Calu3 (cell line): ENCODE results near the gene CCDC71. TPM values are rescaled to one million over a fixed set of nuclear protein-coding genes. Genes with fewer than 3 reads are reported as not detected.

Source experiments
- BruUV-seq: library from RNA; stranded (reverse); fragments of 400-500 nt; replicated peaks from 2 replicates; lab custom pipeline; 2021; lab: Mats Ljungman, UMichigan
- CTCF ChIA-PET: fragments of 300-600 bp; sonication (Branson Sonifier 250); formaldehyde crosslinking; loops from one replicate; lab custom pipeline; 2022; ENCODE audit warnings: antibody characterized with exemption; lab: Charles Lee
- DNase-seq: peaks from one replicate; pipeline ENCODE4 v3.0.0; 2022
- H3K27ac Mint-ChIP-seq: one replicate; pipeline ENCODE4 v1.8.0; 2022; ENCODE audit warnings: mixed read lengths; ENCODE audit not compliant: unreplicated experiment
- H3K27me3 Mint-ChIP-seq: one replicate; pipeline ENCODE4 v1.8.0; 2022; ENCODE audit warnings: mixed read lengths; ENCODE audit not compliant: unreplicated experiment
- H3K36me3 Mint-ChIP-seq: one replicate; pipeline ENCODE4 v1.8.0; 2022; ENCODE audit warnings: mild to moderate bottlenecking, moderate library complexity, mixed read lengths; ENCODE audit not compliant: insufficient read depth, unreplicated experiment
- H3K4me1 Mint-ChIP-seq: one replicate; pipeline ENCODE4 v1.8.0; 2022; ENCODE audit warnings: mild to moderate bottlenecking, low read depth, mixed read lengths; ENCODE audit not compliant: unreplicated experiment
- H3K4me3 Mint-ChIP-seq: one replicate; pipeline ENCODE4 v1.8.0; 2022; ENCODE audit warnings: mild to moderate bottlenecking, low read depth, moderate library complexity, mixed read lengths; ENCODE audit not compliant: unreplicated experiment
- H3K9me3 Mint-ChIP-seq: one replicate; pipeline ENCODE4 v1.8.0; 2022; ENCODE audit warnings: low read depth, mixed read lengths; ENCODE audit not compliant: unreplicated experiment
- CTCF ChIP-seq: fragments of 200-600 bp; IDR thresholded peaks from one replicate; pipeline ENCODE4 v1.8.0; 2022; ENCODE audit warnings: antibody characterized with exemption; ENCODE audit not compliant: unreplicated experiment
- intact Hi-C: fragments of 100-400 bp; cut with micrococcal nuclease; formaldehyde crosslinking; loops from one replicate; pipeline ENCODE4 v1.10.0; 2022; ENCODE audit not compliant: unreplicated experiment
- total RNA-seq: library from RNA; stranded (reverse); gene quantifications from 2 replicates; pipeline ENCODE4 v1.2.3, GENCODE V29; 2022

Gene CCDC71
- total RNA-seq, 1 experiment from 2014 or later = 20.2 TPM

DNA sequence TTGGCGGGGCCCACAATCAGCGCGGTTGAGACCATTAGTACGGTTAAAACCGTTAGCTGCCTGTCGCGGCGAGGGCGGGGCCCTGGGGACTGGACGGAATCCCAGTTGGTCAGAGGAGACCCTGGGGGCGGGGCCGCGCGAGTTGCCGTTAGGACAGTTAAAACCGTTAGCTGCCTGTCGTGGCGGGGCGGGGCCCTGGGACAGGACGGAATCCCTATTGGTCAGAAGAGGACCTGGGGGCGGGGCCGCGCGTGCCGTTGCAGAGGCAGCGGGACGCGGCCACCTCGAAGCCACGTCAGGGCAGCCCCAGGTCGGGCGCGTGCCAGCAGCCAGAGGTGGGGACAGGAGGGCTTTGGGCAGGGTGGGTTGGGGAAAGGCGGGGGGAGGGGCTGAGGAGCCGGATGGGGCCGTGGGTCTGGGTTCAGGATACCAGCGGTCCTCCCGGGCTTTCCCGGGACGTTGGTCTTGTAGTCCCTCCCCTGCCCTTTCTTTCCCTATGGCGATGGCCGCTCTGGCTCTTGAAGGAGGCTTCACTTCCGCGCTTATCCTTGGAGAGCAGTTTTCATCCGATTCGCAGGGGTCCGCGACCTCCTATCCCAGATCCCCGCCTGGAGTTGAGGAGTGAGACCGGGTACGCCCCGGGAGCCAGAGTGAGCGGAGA lies 33.2 kb upstream of the CCDC71 start:
- BruUV-seq = no TSS peak
- no peak for DNase-seq
- Mint-ChIP-seq H3K9me3 (no peaks in the 10 kb centered on the region), H3K27me3 (no peaks in the 10 kb centered on the region), H3K4me3 (no peak overlapping the region), H3K4me1 (no peaks in the 10 kb centered on the region), H3K36me3 (no peaks in the 10 kb centered on the region), H3K27ac (no peak overlapping the region)
- CTCF ChIA-PET = interaction anchor here (0.6 kb wide), 1 partner anchor 118 kb away, joined by 11 read pairs; no protein-coding TSS in a partner anchor
- intact Hi-C loops = no loop called here
- no peak for TF ChIP-seq CTCF

DNA sequence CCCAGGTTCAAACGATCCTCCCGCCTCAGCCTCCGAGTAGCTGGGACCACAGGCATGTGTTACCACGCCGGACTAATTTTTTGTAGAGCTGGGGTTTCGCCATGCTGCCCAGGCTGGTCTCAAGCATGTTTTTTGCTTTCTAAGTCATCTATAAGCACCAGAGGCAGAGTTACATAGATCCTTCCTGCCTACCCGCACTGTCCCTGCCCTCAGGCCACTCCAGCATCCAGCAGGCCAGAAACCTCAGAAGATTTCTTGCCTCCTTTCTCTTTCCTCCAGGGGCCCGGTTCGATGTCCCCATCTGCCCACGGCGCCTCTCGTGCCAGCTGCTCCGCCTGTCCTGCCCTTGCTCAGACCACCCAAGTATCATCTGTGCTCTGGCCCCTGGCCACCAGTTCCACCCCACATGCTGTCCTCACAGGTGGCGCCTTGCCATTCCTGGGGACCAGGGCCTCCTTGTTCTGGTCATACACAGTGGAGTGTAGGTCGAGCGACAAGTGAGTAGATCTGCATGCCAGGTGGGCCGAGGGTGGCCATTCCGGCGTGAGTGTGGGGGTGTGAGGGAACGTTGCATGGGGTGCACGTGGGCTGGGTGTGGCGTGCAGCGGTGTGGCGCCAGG lies 32.6 kb upstream of the CCDC71 start:
- Mint-ChIP-seq H3K27ac (no peak overlapping the region), H3K27me3 (no peaks in the 10 kb centered on the region), H3K4me3 (no peak overlapping the region), H3K4me1 (no peaks in the 10 kb centered on the region), H3K36me3 (no peaks in the 10 kb centered on the region), H3K9me3 (no peaks in the 10 kb centered on the region)
- no TSS peak for BruUV-seq
- intact Hi-C loops = no loop called here
- no peak for TF ChIP-seq CTCF
- no peak for DNase-seq
- CTCF ChIA-PET = interaction anchor here (0.6 kb wide), 2 partner anchors 13 to 118 kb away, joined by 3 to 11 read pairs; no protein-coding TSS in a partner anchor

GRCh38 chr3:49198161-49198560 lies 32.0 kb upstream of the CCDC71 start:
- Mint-ChIP-seq H3K9me3 (no peaks in the 10 kb centered on the region), H3K27me3 (no peaks in the 10 kb centered on the region), H3K4me3 (no peak overlapping the region), H3K36me3 (no peaks in the 10 kb centered on the region), H3K4me1 (no peaks in the 10 kb centered on the region), H3K27ac (no peak overlapping the region)
- intact Hi-C loops = no loop called here
- no peak for DNase-seq
- CTCF ChIA-PET = interaction anchor here (0.6 kb wide), 1 partner anchor 13 kb away, joined by 3 read pairs; no protein-coding TSS in a partner anchor
- no TSS peak for BruUV-seq
- no peak for TF ChIP-seq CTCF

- Mint-ChIP-seq H3K36me3 (no peaks in the 10 kb centered on the region), H3K4me1 (no peaks in the 10 kb centered on the region), H3K4me3 (no peak overlapping the region), H3K27ac (no peak overlapping the region), H3K9me3 (no peaks in the 10 kb centered on the region), H3K27me3 (no peaks in the 10 kb centered on the region)
- no peak for TF ChIP-seq CTCF
- CTCF ChIA-PET = no interaction called here
- DNase-seq = no peak
- intact Hi-C loops = no loop called here
- no TSS peak for BruUV-seq
Observed at GRCh38 chr3:49191741-49192140, 25.6 kb upstream of the CCDC71 start.
